Stimulated activated CD4-positive, alpha-beta T cell treated with anti-CD3 and anti-CD28 coated beads, Interleukin-12 subunit alpha, Interleukin-12 subunit beta, amount 100 ng/mL, for 48 hours (primary cell): ENCODE measurements around the gene NXF2B.
"Not testable (repeated sequence)": the region's sequence is repeated elsewhere in the genome, so short reads cannot be mapped to it uniquely, and the experiment has no call there.

Source experiments
- DNase-seq, 3 donors: peaks; one replicate each; pipeline ENCODE4 v3.0.0-alpha.2; 2020; ENCODE audit warnings: low read depth in 2 of 3, low spot score in 1 of 3

NXF2B gene

GRCh38 chrX:102439908-102440307, at the start of gene NXF2B:
TSS of gene NXF2B (minus strand) at chrX:102440008. CDS start at chrX:102380036, 59,972 bp downstream.
- not testable (repeated sequence) for DNase-seq

GRCh38 chrX:102478765-102479164, 39.0 kb upstream of the NXF2B start:
- not testable (repeated sequence) for DNase-seq

- not testable (repeated sequence) for DNase-seq
Observed at GRCh38 chrX:102471762-102472220, 32.0 kb upstream of the NXF2B start, which contains the start of gene TCP11X2. TSS of gene TCP11X2 (minus strand) at chrX:102471812.

- DNase-seq = not testable (repeated sequence)
Observed at GRCh38 chrX:102470215-102470614, 30.4 kb upstream of the NXF2B start.

- not testable (repeated sequence) for DNase-seq
Observed at GRCh38 chrX:102458615-102459014, 18.8 kb upstream of the NXF2B start.

GRCh38 chrX:102414493-102414892, 25.3 kb downstream of the NXF2B start:
- DNase-seq = not testable (repeated sequence)

- peak; percentile 23 to 82 (median 39) for DNase-seq
Observed at GRCh38 chrX:102345916-102346315, 93.9 kb downstream of the NXF2B start.

- DNase-seq = no peak
Observed at GRCh38 chrX:102341867-102342266, 97.9 kb downstream of the NXF2B start.

- no peak for DNase-seq
Observed at GRCh38 chrX:102339312-102340298, 100.2 kb downstream of the NXF2B start.

GRCh38 chrX:102338162-102338561, 101.6 kb downstream of the NXF2B start:
- DNase-seq = no peak
